Ascending aorta (tissue), 2 donors: ENCODE measurements around the gene RELB. TPM values are rescaled to one million over a fixed set of nuclear protein-coding genes. Genes with fewer than 3 reads are reported as not detected.

Source experiments
- DNase-seq, 2 donors: peaks; one replicate each; pipeline ENCODE4 v3.0.0-alpha.2; 2019; ENCODE audit warnings: low spot score in 2 of 2
- H3K27ac ChIP-seq, 2 donors: fragments of 200-600 bp; sonication (generic); one replicate each; pipeline ENCODE4 v1.5.1; 2016 to 2017; ENCODE audit warnings: mild to moderate bottlenecking in 1 of 2
- H3K27me3 ChIP-seq: fragments of 200-600 bp; sonication (generic); one replicate; pipeline ENCODE4 v1.5.1; 2017
- H3K36me3 ChIP-seq, 2 donors: fragments of 200-600 bp; sonication (generic); one replicate each; pipeline ENCODE4 v1.5.1; 2016
- H3K4me1 ChIP-seq, 2 donors: fragments of 200-600 bp; sonication (generic); one replicate each; pipeline ENCODE4 v1.5.1; 2016 to 2017; ENCODE audit warnings: mild to moderate bottlenecking in 1 of 2
- H3K4me3 ChIP-seq, 2 donors: fragments of 200-600 bp; sonication (generic); one replicate each; pipeline ENCODE4 v1.5.1; 2016 to 2017; ENCODE audit warnings: mild to moderate bottlenecking in 1 of 2
- H3K9me3 ChIP-seq, 2 donors: fragments of 200-600 bp; sonication (generic); one replicate each; pipeline ENCODE4 v1.5.1; 2016
- CTCF ChIP-seq, 3 experiments: fragments of 200-600 bp in 2 of 3; fragments of 450-650 bp in 1 of 3; sonication (generic) in 2 of 3; IDR thresholded peaks; one replicate each; pipeline ENCODE4 v1.5.1; 2016 to 2019; ENCODE audit warnings: antibody characterized with exemption in 3 of 3, mild to moderate bottlenecking in 1 of 3, moderate library complexity in 1 of 3
- intact Hi-C: fragments of 100-400 bp; cut with DNase I; formaldehyde crosslinking; loops from one replicate; pipeline ENCODE4 v1.15.1; 2023
- total RNA-seq: library from RNA; depleted of rRNA; stranded (reverse); fragments of >200 nt; gene quantifications from one replicate; pipeline ENCODE4 v1.1.0, GENCODE V29; 2016

The RELB gene
- total RNA-seq, 1 donor from 2014 or later = 8.7 TPM

DNA sequence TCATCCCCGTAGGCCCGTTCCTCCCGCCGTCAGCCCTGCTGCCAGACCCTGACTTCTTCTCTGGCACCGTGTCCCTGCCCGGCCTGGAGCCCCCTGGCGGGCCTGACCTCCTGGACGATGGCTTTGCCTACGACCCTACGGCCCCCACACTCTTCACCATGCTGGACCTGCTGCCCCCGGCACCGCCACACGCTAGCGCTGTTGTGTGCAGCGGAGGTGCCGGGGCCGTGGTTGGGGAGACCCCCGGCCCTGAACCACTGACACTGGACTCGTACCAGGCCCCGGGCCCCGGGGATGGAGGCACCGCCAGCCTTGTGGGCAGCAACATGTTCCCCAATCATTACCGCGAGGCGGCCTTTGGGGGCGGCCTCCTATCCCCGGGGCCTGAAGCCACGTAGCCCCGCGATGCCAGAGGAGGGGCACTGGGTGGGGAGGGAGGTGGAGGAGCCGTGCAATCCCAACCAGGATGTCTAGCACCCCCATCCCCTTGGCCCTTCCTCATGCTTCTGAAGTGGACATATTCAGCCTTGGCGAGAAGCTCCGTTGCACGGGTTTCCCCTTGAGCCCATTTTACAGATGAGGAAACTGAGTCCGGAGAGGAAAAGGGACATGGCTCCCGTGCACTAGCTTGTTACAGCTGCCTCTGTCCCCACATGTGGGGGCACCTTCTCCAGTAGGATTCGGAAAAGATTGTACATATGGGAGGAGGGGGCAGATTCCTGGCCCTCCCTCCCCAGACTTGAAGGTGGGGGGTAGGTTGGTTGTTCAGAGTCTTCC, 36.3 kb downstream of the RELB start:
- H3K27me3 ChIP-seq = no peaks in the 10 kb centered on the region
- peaks cover 35 to 50% of the 10 kb centered on the region in 2 donors for H3K36me3 ChIP-seq
- TF ChIP-seq CTCF (IDR thresholded peaks at IDR 0.05) = no peak
- H3K4me1 ChIP-seq = peaks cover 5 to 22% of the 10 kb centered on the region in 2 donors
- DNase-seq = no peak
- no peak overlapping the region for H3K27ac ChIP-seq
- H3K4me3 ChIP-seq = no peak overlapping the region
- no peaks in the 10 kb centered on the region for H3K9me3 ChIP-seq
- intact Hi-C loops = loop anchor here (2.0 to 5.0 kb wide), 3 partner anchors 35 to 125 kb away; partner anchors contain the start of genes APOC1 and GEMIN7

DNA sequence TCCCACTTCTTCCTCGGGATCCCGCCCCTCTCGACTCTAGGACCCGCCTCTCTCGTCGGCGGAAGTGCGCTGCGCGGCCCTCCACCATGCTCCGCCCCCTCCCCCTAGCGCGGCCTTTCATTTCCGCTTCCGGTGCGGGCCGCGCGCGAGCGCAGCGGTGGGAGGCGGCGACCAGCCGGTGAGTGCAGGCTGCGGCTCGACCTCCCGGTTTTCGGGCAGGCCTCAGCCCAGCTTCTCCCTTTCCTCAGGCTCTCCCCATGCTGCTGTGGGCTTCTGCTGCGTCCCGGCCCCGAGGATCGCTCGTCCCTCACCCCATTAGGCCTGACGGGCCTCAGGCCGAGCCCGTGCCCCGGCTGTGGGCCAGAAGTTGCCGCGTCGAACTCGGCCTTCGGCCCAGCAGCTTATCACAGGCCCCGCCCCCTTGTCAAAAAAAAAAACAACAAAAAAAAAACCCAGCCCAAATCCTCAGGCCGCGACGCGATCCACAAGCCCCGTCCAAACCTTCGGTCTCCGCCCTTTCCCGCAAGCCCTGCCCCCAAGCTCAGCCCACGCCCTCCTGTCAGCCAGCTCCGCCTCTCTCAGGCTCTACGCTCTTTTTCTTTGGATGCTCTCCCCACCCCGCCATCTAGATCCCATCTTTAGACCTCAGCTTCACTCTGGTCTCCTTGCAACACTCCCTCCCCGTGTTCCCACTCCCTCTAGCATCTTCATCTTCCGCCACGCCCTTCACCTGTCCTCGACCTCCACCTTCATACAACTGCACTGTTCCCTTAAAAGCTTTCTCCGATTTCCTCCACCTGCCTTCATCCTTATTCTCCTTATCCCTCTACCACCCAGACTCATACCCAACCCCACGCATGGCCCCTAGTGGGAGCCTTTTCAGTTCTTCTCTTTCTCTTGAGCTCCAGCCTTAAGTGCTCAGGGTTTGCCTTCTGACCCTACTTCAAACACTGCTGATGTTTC, 37.9 kb downstream of the RELB start, which contains the start of gene CLASRP:
Gene CLASRP (plus strand): TSS at position 115 of the 963 bp plus-strand sequence. CDS start 1,168 bp downstream, outside the sequence.
- Histone ChIP-seq H3K4me1 (peaks cover 5 to 22% of the 10 kb centered on the region in 2 donors), H3K36me3 (peaks cover 50 to 55% of the 10 kb centered on the region in 2 donors), H3K4me3 (peak within 1 kb of the TSS; percentile 83 to 86), H3K27ac (peak within 1 kb of the TSS; percentile 91 to 96), H3K9me3 (no peaks in the 10 kb centered on the region), H3K27me3 (no peaks in the 10 kb centered on the region)
- DNase-seq = peak; percentile 65 to 94
- no peak for TF ChIP-seq CTCF (IDR thresholded peaks at IDR 0.05)
- intact Hi-C loops = loop anchor here (1.0 to 5.0 kb wide), 4 partner anchors 36 to 127 kb away; partner anchors contain the start of genes APOC1 and GEMIN7

- H3K27ac ChIP-seq = peak overlapping the region; percentile 91 to 96
- peaks cover 5 to 22% of the 10 kb centered on the region in 2 donors for H3K4me1 ChIP-seq
- intact Hi-C loops = no loop called here
Observed at GRCh38 chr19:45040059-45040771, 39.0 kb downstream of the RELB start.

GRCh38 chr19:45041125-45041524, 39.9 kb downstream of the RELB start:
- DNase-seq = no peak
- intact Hi-C loops = no loop called here
- peaks cover 55 to 61% of the 10 kb centered on the region in 2 donors for H3K36me3 ChIP-seq
- no peak overlapping the region for H3K27ac ChIP-seq
- H3K4me3 ChIP-seq = no peak overlapping the region
- no peak for TF ChIP-seq CTCF (IDR thresholded peaks at IDR 0.05)
- peaks cover 5 to 22% of the 10 kb centered on the region in 2 donors for H3K4me1 ChIP-seq
- H3K9me3 ChIP-seq = no peaks in the 10 kb centered on the region
- H3K27me3 ChIP-seq = no peaks in the 10 kb centered on the region

More at GRCh38 chr19:45040059-45040771, 39.0 kb downstream of the RELB start:
- no peak for TF ChIP-seq CTCF (IDR thresholded peaks at IDR 0.05)
- H3K36me3 ChIP-seq = peaks cover 57 to 58% of the 10 kb centered on the region in 2 donors
- no peaks in the 10 kb centered on the region for H3K9me3 ChIP-seq
- H3K27me3 ChIP-seq = no peaks in the 10 kb centered on the region
- peak overlapping the region; percentile 83 to 86 for H3K4me3 ChIP-seq
- no peak for DNase-seq
